ENCODE results near the gene ARMC5.

The ARMC5 gene

DNA sequence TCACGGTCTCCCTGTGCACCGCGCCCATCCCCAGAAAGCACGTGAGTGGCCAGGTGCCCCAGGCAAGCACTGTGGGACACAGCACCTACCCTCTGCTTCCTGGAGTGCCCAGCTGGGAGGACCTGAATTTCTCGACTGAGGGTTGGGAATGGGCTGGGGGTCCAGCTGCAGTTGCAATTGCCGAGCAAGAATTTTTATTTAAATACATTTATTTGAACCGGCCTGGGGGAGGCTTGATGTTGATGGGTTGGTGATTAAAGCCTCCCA is 29.9 kb downstream of the ARMC5 start:
- no peak for TF ChIP-seq CTCF (IDR thresholded peaks at IDR 0.05)
- no peak overlapping the region for H3K4me3 ChIP-seq

GRCh38 chr16:31489616-31490584 is 30.6 kb downstream of the ARMC5 start:
- Histone ChIP-seq H3K36me3 (peaks cover 26 to 54% (median 41%) of the 10 kb centered on the region in 3 donors), H3K9me3 (no peaks in the 10 kb centered on the region), H3K4me1 (peaks cover 11 to 22% (median 18%) of the 10 kb centered on the region in 4 donors), H3K27ac (no peak overlapping the region), H3K4me3 (no peak overlapping the region), H3K27me3 (peaks cover 0 to 44% of the 10 kb centered on the region in 2 donors)
- DNase-seq, result no peak
- no peak for TF ChIP-seq CTCF (IDR thresholded peaks at IDR 0.05)
- intact Hi-C loops (cut with DNase I; ENCODE audit: low total_unique reads), result no loop called here

More for the DNA sequence above, 29.9 kb downstream of the ARMC5 start:
- intact Hi-C loops (cut with DNase I; ENCODE audit: low total_unique reads), result no loop called here
- Histone ChIP-seq H3K27ac (no peak overlapping the region), H3K36me3 (peaks cover 19 to 47% (median 34%) of the 10 kb centered on the region in 3 donors), H3K4me1 (peaks cover 11 to 22% (median 18%) of the 10 kb centered on the region in 4 donors), H3K27me3 (peaks cover 0 to 46% of the 10 kb centered on the region in 2 donors), H3K9me3 (no peaks in the 10 kb centered on the region)
- DNase-seq, result no peak

- intact Hi-C loops (cut with DNase I; ENCODE audit: low total_unique reads), result no loop called here
- Histone ChIP-seq H3K4me3 (no peak overlapping the region), H3K27ac (no peak overlapping the region), H3K9me3 (no peaks in the 10 kb centered on the region), H3K27me3 (peaks cover 0 to 24% of the 10 kb centered on the region in 2 donors), H3K4me1 (peaks cover 11 to 20% (median 18%) of the 10 kb centered on the region in 4 donors), H3K36me3 (peaks cover 41 to 74% (median 61%) of the 10 kb centered on the region in 3 donors)
- no peak for TF ChIP-seq CTCF (IDR thresholded peaks at IDR 0.05)
- DNase-seq, result no peak
Observed at GRCh38 chr16:31491778-31492418, 32.6 kb downstream of the ARMC5 start.

DNA sequence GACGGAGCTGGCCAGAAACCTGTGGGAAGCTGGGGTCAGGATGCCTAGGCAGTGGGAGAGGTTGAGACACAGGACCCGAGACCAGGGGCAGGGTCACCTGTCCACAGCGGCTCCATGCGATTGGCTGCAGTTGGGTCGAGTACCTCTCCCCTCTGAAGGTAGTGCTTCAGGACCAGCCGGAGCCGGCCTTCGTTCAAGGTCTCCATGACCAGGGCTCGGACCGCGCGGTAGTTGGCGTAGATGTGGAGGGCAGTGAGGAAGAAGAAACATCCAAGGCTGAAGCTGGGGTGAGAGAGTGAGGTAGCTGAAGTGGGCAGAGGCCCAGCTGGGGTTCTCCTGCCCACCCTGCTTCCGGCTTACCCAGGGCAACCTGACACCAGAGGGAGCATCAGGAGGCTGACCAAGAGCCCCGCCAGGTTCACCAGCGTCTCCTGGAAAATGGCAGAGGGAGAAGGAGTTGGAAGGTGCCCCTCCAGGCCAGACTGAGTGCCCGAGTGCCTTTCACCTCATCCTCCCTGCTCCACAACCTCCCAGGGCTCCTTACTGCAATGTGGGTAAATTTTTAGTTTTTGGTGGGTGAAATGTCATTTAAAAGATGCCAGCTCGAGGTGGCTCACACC is 34.3 kb downstream of the ARMC5 start:
- Histone ChIP-seq H3K9me3 (no peaks in the 10 kb centered on the region), H3K4me3 (no peak overlapping the region), H3K27ac (no peak overlapping the region), H3K27me3 (peaks cover 0 to 7% of the 10 kb centered on the region in 2 donors), H3K36me3 (peaks cover 47 to 91% (median 77%) of the 10 kb centered on the region in 3 donors), H3K4me1 (peaks cover 0 to 3% (median 2%) of the 10 kb centered on the region in 4 donors)
- intact Hi-C loops (cut with DNase I; ENCODE audit: low total_unique reads), result no loop called here
- TF ChIP-seq CTCF (IDR thresholded peaks at IDR 0.05), result no peak
- DNase-seq, result no peak

DNA sequence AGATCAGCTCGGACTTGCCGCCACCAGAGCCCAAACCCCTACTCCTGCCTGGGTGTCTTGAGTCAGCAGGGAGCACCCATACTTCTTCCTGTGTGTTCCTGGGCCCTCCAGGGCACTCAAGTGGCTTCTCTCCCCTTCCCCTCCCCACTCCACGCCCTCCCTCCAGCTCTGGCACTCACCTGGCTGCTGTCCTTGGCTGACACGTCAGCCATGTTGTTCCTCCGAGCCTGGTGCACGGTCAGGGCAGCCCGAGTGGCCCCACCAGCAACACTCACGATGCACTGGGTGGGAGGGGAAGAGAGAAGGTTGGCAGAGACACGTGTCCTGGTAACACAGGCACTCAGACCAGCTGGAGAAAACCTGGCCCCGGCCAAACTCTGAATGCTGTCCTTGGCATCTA is 37.4 kb downstream of the ARMC5 start:
- TF ChIP-seq CTCF (IDR thresholded peaks at IDR 0.05), result no peak
- intact Hi-C loops (cut with DNase I; ENCODE audit: low total_unique reads), result no loop called here
- no peak for DNase-seq
- no peak overlapping the region for H3K27ac ChIP-seq
- no peaks in the 10 kb centered on the region for H3K4me1 ChIP-seq
- no peaks in the 10 kb centered on the region for H3K27me3 ChIP-seq
- H3K4me3 ChIP-seq, result no peak overlapping the region
- H3K9me3 ChIP-seq, result no peaks in the 10 kb centered on the region
- H3K36me3 ChIP-seq, result peaks cover 59 to 90% (median 77%) of the 10 kb centered on the region in 3 donors
